NB4 (cell line): Measurements from ENCODE around the gene FAM229B.

ENCODE experiments used
- POLR2A ChIP-seq: IDR thresholded peaks from 2 replicates; pipeline ENCODE4 v1.6.1; 2011; ENCODE audit warnings: mild to moderate bottlenecking; ENCODE audit not compliant: insufficient read length; ENCODE audit errors: extremely low read depth
- TF ChIP-seq, protein P1 (sequence below): IDR thresholded peaks from 2 replicates; pipeline ENCODE4 v1.6.1; 2011; ENCODE audit warnings: low read depth, low read length
- TF ChIP-seq, protein P2 (sequence below): IDR thresholded peaks from one replicate; pipeline ENCODE4 v1.5.1; 2012; ENCODE audit warnings: low read depth, low read length

DNA sequence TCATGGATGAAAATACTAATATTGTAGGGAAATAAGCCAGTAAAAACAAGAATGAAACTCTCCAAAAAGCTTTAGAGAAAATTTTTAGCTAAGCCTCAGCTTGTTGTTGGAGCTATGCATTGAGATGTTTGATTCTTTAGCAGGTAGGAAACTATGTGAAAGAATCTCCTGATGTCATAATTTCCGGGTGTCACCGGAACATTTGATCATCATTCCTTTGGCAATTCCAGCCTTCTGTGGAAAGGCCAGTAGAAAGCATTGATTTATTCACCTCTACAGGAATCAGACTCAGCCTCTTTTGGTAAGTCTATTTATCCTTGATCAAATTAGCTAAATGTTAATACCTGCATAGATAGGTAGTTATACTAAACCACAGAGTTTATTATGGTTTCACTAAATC lies 9.5 kb downstream of the FAM229B start:
- TF ChIP-seq, protein P1, sequence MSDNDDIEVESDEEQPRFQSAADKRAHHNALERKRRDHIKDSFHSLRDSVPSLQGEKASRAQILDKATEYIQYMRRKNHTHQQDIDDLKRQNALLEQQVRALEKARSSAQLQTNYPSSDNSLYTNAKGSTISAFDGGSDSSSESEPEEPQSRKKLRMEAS, result no peak
- TF ChIP-seq POLR2A, result no peak
- TF ChIP-seq, protein P2, sequence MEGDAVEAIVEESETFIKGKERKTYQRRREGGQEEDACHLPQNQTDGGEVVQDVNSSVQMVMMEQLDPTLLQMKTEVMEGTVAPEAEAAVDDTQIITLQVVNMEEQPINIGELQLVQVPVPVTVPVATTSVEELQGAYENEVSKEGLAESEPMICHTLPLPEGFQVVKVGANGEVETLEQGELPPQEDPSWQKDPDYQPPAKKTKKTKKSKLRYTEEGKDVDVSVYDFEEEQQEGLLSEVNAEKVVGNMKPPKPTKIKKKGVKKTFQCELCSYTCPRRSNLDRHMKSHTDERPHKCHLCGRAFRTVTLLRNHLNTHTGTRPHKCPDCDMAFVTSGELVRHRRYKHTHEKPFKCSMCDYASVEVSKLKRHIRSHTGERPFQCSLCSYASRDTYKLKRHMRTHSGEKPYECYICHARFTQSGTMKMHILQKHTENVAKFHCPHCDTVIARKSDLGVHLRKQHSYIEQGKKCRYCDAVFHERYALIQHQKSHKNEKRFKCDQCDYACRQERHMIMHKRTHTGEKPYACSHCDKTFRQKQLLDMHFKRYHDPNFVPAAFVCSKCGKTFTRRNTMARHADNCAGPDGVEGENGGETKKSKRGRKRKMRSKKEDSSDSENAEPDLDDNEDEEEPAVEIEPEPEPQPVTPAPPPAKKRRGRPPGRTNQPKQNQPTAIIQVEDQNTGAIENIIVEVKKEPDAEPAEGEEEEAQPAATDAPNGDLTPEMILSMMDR, result no peak
